ENCODE measurements around the gene ATP2B2. TPM values are rescaled to one million over a fixed set of nuclear protein-coding genes. Genes with fewer than 3 reads are reported as not detected.

Gene ATP2B2
- polyA plus RNA-seq, 3 donors, result not detected

GRCh38 chr3:10460951-10461545 is 44.3 kb downstream of the ATP2B2 start:
- Histone ChIP-seq H3K9me3 (replicated peaks in 1 of 2; ENCODE audit: control insufficient read depth in 1 of 2, insufficient read depth in 1 of 2, low read length in 2 of 2) (no peaks in the 10 kb centered on the region), H3K9ac (ENCODE audit: insufficient read depth, low read length, poor library complexity, severe bottlenecking) (no peak overlapping the region), H3K27ac (ENCODE audit: low read depth in 1 of 2, low read length in 2 of 2) (no peak overlapping the region), H3K4me3 (replicated peaks in 1 of 3; ENCODE audit: low read depth in 2 of 3, low read length in 3 of 3) (no peak overlapping the region), H3K4me1 (ENCODE audit: control insufficient read depth in 1 of 2, insufficient read depth in 2 of 2, low read length in 2 of 2) (no peaks in the 10 kb centered on the region), H3K79me2 (ENCODE audit: insufficient read depth, low read length) (no peaks in the 10 kb centered on the region), H4K20me1 (ENCODE audit: insufficient read depth, low read length) (no peaks in the 10 kb centered on the region), H3K27me3 (ENCODE audit: control insufficient read depth in 2 of 2, insufficient read depth in 2 of 2, low read length in 2 of 2) (no peaks in the 10 kb centered on the region), H2AFZ (ENCODE audit: insufficient read depth, low read depth, low read length, poor library complexity, severe bottlenecking) (no peak overlapping the region), H3K36me3 (replicated peaks in 1 of 2; ENCODE audit: control insufficient read depth in 1 of 2, insufficient read depth in 2 of 2, low read length in 2 of 2) (no peaks in the 10 kb centered on the region), H3K4me2 (replicated peaks; ENCODE audit: extremely low read depth, low read length, poor library complexity, severe bottlenecking) (no peak overlapping the region)
- WGBS (ENCODE audit: insufficient coverage), result 49% methylated on average over 3 of the region's 4 CpGs
- intact Hi-C loops (cut with micrococcal nuclease), result no loop called here
- Mint-ChIP-seq H3K27me3 (ENCODE audit: low read depth in 3 of 3) (peaks cover 2 to 6% (median 4%) of the 10 kb centered on the region in 3 donors), H3K27ac (peak overlapping the region in 1 of 7 donors; percentile 72), H3K9me3 (no peaks in the 10 kb centered on the region), H3K4me1 (peaks cover 8% of the 10 kb centered on the region), H3K36me3 (no peaks in the 10 kb centered on the region), H3K4me3 (no peak overlapping the region)
- no peak for DNase-seq
- TF ChIP-seq, protein P1, sequence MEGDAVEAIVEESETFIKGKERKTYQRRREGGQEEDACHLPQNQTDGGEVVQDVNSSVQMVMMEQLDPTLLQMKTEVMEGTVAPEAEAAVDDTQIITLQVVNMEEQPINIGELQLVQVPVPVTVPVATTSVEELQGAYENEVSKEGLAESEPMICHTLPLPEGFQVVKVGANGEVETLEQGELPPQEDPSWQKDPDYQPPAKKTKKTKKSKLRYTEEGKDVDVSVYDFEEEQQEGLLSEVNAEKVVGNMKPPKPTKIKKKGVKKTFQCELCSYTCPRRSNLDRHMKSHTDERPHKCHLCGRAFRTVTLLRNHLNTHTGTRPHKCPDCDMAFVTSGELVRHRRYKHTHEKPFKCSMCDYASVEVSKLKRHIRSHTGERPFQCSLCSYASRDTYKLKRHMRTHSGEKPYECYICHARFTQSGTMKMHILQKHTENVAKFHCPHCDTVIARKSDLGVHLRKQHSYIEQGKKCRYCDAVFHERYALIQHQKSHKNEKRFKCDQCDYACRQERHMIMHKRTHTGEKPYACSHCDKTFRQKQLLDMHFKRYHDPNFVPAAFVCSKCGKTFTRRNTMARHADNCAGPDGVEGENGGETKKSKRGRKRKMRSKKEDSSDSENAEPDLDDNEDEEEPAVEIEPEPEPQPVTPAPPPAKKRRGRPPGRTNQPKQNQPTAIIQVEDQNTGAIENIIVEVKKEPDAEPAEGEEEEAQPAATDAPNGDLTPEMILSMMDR (IDR thresholded peaks at IDR 0.05), result no peak

DNA sequence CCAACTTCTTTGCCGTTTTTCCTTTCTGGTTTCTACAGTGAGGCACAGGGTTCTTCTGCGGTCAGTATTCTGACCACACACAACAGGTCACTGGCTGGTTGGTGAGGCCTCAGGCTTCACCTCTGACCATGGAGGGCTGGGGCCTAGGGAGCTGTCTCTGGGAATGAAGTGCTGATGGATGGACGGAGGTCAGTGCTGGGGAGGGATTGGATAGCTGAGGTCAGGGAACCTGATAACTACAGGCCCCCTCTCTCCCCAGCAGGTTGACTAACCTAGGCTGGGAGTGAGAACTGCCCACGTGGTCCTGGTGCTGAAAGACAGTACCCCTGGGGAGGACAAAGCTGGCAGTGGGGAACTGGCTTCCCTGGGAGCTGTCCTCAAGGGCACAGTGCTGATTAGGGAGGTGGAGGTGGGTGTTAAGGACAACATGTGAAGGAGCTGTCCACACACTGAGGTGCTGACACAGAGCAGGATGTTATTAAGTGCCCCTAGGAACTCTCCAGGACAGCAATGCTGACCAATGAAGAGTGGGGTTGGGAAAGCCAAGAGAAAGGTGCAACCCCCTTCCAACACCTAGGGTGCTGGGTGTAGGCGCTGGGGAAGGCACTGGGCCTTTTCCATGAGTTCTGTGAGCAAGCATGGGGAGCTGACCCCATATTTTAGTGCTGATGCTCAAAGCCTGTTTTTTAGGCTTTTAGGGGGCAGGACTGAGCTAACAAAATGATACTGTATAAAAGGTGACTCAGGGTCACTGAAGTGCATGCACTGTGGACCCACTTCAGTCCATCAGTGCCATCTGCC is 45.2 kb downstream of the ATP2B2 start:
- Mint-ChIP-seq H3K4me3 (no peak overlapping the region), H3K27ac (no peak overlapping the region), H3K9me3 (no peaks in the 10 kb centered on the region), H3K27me3 (ENCODE audit: low read depth in 3 of 3) (peaks cover 2 to 6% (median 4%) of the 10 kb centered on the region in 3 donors), H3K4me1 (peaks cover 8% of the 10 kb centered on the region), H3K36me3 (no peaks in the 10 kb centered on the region)
- Histone ChIP-seq H3K4me1 (ENCODE audit: control insufficient read depth in 1 of 2, insufficient read depth in 2 of 2, low read length in 2 of 2) (no peaks in the 10 kb centered on the region), H2AFZ (ENCODE audit: insufficient read depth, low read depth, low read length, poor library complexity, severe bottlenecking) (no peak overlapping the region), H3K79me2 (ENCODE audit: insufficient read depth, low read length) (no peaks in the 10 kb centered on the region), H4K20me1 (ENCODE audit: insufficient read depth, low read length) (no peaks in the 10 kb centered on the region), H3K4me2 (replicated peaks; ENCODE audit: extremely low read depth, low read length, poor library complexity, severe bottlenecking) (no peak overlapping the region), H3K27ac (ENCODE audit: low read depth in 1 of 2, low read length in 2 of 2) (no peak overlapping the region), H3K9ac (ENCODE audit: insufficient read depth, low read length, poor library complexity, severe bottlenecking) (no peak overlapping the region), H3K36me3 (replicated peaks in 1 of 2; ENCODE audit: control insufficient read depth in 1 of 2, insufficient read depth in 2 of 2, low read length in 2 of 2) (no peaks in the 10 kb centered on the region), H3K27me3 (ENCODE audit: control insufficient read depth in 2 of 2, insufficient read depth in 2 of 2, low read length in 2 of 2) (no peaks in the 10 kb centered on the region), H3K4me3 (replicated peaks in 1 of 3; ENCODE audit: low read depth in 2 of 3, low read length in 3 of 3) (no peak overlapping the region), H3K9me3 (replicated peaks in 1 of 2; ENCODE audit: control insufficient read depth in 1 of 2, insufficient read depth in 1 of 2, low read length in 2 of 2) (no peaks in the 10 kb centered on the region)
- DNase-seq, result no peak
- TF ChIP-seq, protein P1 (IDR thresholded peaks at IDR 0.05), result no peak
- intact Hi-C loops (cut with micrococcal nuclease), result no loop called here
- WGBS (ENCODE audit: insufficient coverage), result 50% methylated on average over 3 of the region's 5 CpGs
